Lung (tissue), 12 donors: ENCODE results near the gene CLASP2. TPM values are rescaled to one million over a fixed set of nuclear protein-coding genes. Genes with fewer than 3 reads are reported as not detected.

Experiments used
- ATAC-seq: fragments of 200-7000 bp; cut with Tn5 transposase; one replicate; pipeline ENCODE4 v1.9.1; 2020; ENCODE audit warnings: moderate number of reproducible peaks; ENCODE audit not compliant: insufficient read depth, low FRiP score
- DNase-seq, 3 donors: peaks; one replicate each; pipeline ENCODE4 v3.0.0-alpha.2; 2013 to 2017
- H3K27ac ChIP-seq, 2 donors: one replicate each; pipeline ENCODE4 v1.5.1; 2013; ENCODE audit warnings: mild to moderate bottlenecking in 2 of 2, moderate library complexity in 2 of 2, control low read depth in 1 of 2, inconsistent platforms in 1 of 2, low read depth in 1 of 2, low read length in 1 of 2
- H3K27me3 ChIP-seq, 3 donors: one replicate each; pipeline ENCODE4 v1.5.1; 2013; ENCODE audit warnings: low read length in 2 of 3; ENCODE audit not compliant: control insufficient read depth in 3 of 3, insufficient read depth in 3 of 3
- H3K36me3 ChIP-seq, 4 donors: one replicate each; pipeline ENCODE4 v1.5.1; 2013; ENCODE audit warnings: low read length in 4 of 4, mild to moderate bottlenecking in 1 of 4, moderate library complexity in 1 of 4; ENCODE audit not compliant: control insufficient read depth in 4 of 4, insufficient read depth in 4 of 4
- H3K4me1 ChIP-seq, 5 donors: one replicate each; pipeline ENCODE4 v1.5.1; 2013; ENCODE audit warnings: low read length in 5 of 5, mild to moderate bottlenecking in 2 of 5, moderate library complexity in 1 of 5; ENCODE audit not compliant: control insufficient read depth in 5 of 5, insufficient read depth in 5 of 5
- H3K4me3 ChIP-seq: one replicate; pipeline ENCODE4 v1.5.1; 2013; ENCODE audit warnings: mild to moderate bottlenecking, control low read depth, moderate library complexity
- H3K9ac ChIP-seq, 2 donors: one replicate each; pipeline ENCODE4 v1.5.1; 2013; ENCODE audit warnings: low read length in 2 of 2, control low read depth in 1 of 2; ENCODE audit not compliant: insufficient read depth in 1 of 2
- H3K9me3 ChIP-seq, 4 donors: one replicate each; pipeline ENCODE4 v1.5.1; 2013; ENCODE audit warnings: low read length in 3 of 4, mild to moderate bottlenecking in 1 of 4, moderate library complexity in 1 of 4; ENCODE audit not compliant: control insufficient read depth in 4 of 4, insufficient read depth in 3 of 4
- WGBS, 2 donors: extraction: QIAGEN DNeasy Blood & Tissue Kit; methylation state at CpG; one replicate each; pipeline ENCODE4 v1.1.7; 2013; 5-methylcytosine and 5-hydroxymethylcytosine counted together
- polyA plus RNA-seq, 2 donors: library from polyadenylated mRNA; stranded (reverse); fragments of 200-250 nt; gene quantifications; one replicate each; pipeline ENCODE4 v1.2.1, GENCODE V29; 2013
- total RNA-seq, 2 donors: library from RNA; depleted of rRNA in 1 of 2; stranded (reverse); fragments of >200 nt in 1 of 2; gene quantifications; one replicate each; pipeline ENCODE4 v1.2.1, GENCODE V29; 2014 to 2021
- TF ChIP-seq, protein P1 (sequence below): IDR thresholded peaks from 2 replicates; pipeline ENCODE4 v1.5.1; 2012; ENCODE audit warnings: mild to moderate bottlenecking; ENCODE audit errors: control extremely low read depth, extremely low read depth
- donor health status: control.
- donor health status: control.
- donor health status: Bipolar disorder and iron deficiency.
- donor health status: healthy.
- donor health status: DM: yes; HTN: yes; CAD: no.

CLASP2 gene
- total and polyA plus RNA-seq, 4 donors: 10.4 to 165 (median 35.6) TPM

DNA sequence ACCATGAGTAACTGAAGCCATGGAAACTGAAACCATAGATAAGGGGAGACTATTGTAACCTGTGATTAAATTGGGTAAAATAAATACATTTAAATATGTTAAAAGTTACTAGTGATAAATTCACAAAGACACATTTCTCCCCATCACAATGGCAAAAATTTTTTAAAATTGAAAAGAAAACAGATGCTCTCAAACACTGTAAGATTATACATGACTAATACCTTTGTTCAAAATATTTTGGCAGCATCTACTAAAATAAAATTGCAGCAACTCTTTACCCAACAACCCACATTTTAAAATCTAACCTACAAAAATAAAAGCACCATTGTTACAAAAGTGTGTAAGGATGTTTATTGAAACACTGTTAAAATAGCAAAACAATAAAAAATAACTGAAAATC lies 93.3 kb downstream of the CLASP2 start:
- no peak for DNase-seq
- Histone ChIP-seq H3K9me3 (no peaks in the 10 kb centered on the region), H3K4me1 (no peaks in the 10 kb centered on the region), H3K27ac (no peak overlapping the region), H3K27me3 (no peaks in the 10 kb centered on the region), H3K36me3 (peaks cover 2 to 30% (median 14%) of the 10 kb centered on the region in 4 donors), H3K9ac (no peak overlapping the region), H3K4me3 (no peak overlapping the region)
- TF ChIP-seq, protein P1, sequence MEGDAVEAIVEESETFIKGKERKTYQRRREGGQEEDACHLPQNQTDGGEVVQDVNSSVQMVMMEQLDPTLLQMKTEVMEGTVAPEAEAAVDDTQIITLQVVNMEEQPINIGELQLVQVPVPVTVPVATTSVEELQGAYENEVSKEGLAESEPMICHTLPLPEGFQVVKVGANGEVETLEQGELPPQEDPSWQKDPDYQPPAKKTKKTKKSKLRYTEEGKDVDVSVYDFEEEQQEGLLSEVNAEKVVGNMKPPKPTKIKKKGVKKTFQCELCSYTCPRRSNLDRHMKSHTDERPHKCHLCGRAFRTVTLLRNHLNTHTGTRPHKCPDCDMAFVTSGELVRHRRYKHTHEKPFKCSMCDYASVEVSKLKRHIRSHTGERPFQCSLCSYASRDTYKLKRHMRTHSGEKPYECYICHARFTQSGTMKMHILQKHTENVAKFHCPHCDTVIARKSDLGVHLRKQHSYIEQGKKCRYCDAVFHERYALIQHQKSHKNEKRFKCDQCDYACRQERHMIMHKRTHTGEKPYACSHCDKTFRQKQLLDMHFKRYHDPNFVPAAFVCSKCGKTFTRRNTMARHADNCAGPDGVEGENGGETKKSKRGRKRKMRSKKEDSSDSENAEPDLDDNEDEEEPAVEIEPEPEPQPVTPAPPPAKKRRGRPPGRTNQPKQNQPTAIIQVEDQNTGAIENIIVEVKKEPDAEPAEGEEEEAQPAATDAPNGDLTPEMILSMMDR: no peak
- no peak for ATAC-seq

DNA sequence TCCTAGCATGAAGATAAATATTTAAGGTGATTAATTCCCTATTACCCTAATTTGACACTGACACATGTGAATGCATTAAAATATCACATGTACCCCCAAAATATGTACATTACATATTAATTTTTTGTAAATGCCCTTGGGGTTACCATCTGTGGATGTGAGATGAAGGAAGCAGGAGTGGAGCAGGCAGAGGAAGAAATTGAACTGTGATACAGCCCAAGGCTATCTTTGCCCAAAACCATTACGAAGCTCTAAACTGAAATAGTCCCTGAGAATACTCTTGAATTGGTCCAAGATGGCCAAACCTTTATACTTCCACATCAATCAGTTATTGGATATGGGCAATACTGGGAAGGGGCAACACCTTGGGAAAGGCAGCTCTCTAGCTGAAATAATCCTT lies 105.0 kb downstream of the CLASP2 start:
- Histone ChIP-seq H3K4me1 (no peaks in the 10 kb centered on the region), H3K9ac (no peak overlapping the region), H3K27ac (no peak overlapping the region), H3K27me3 (no peaks in the 10 kb centered on the region), H3K36me3 (peaks cover 1 to 4% (median 2%) of the 10 kb centered on the region in 4 donors), H3K4me3 (no peak overlapping the region), H3K9me3 (no peaks in the 10 kb centered on the region)
- TF ChIP-seq, protein P1: no peak
- ATAC-seq (no peak), DNase-seq (no peak)
- 100% methylated on average over 1 of the region's 1 CpG for WGBS, 2 donors

DNA sequence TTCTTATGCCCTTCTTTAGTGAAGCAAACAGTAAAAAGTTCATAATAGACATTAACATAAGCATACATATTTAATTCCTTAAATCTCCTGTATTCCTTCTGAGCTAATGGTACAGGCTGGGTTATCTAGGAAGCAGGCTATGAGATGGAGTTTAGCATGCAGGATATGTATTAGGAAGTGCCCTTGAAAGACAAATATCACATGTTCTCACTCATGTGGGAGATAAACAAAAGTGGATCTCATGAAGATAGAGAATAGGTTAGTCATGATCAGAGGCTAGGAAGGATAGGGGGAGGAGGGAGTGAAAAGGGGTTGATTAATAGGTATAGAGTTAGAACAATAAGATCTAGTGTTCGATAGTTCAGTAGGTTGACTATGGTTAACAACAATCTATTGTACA lies 105.4 kb downstream of the CLASP2 start:
- 89 to 92% methylated on average over 1 of the region's 1 CpG for WGBS, 2 donors

More for the DNA sequence above, 105.4 kb downstream of the CLASP2 start:
- Histone ChIP-seq H3K36me3 (peaks cover 1 to 4% (median 2%) of the 10 kb centered on the region in 4 donors), H3K9ac (no peak overlapping the region), H3K9me3 (no peaks in the 10 kb centered on the region), H3K27me3 (no peaks in the 10 kb centered on the region), H3K4me3 (no peak overlapping the region), H3K4me1 (no peaks in the 10 kb centered on the region), H3K27ac (no peak overlapping the region)
- ATAC-seq (no peak), DNase-seq (no peak)
- TF ChIP-seq, protein P1: no peak
